Measurements from ENCODE around the gene CX3CR1. TPM values are rescaled to one million over a fixed set of nuclear protein-coding genes. Genes with fewer than 3 reads are reported as not detected.
"Not testable (repeated sequence)": the region's sequence is repeated elsewhere in the genome, so short reads cannot be mapped to it uniquely, and the experiment has no call there.

CX3CR1 gene
- 1 to 10 TPM in 1 of 2 experiments, under 1 TPM in 1; 0.41 to 3.7 TPM for total RNA-seq

DNA sequence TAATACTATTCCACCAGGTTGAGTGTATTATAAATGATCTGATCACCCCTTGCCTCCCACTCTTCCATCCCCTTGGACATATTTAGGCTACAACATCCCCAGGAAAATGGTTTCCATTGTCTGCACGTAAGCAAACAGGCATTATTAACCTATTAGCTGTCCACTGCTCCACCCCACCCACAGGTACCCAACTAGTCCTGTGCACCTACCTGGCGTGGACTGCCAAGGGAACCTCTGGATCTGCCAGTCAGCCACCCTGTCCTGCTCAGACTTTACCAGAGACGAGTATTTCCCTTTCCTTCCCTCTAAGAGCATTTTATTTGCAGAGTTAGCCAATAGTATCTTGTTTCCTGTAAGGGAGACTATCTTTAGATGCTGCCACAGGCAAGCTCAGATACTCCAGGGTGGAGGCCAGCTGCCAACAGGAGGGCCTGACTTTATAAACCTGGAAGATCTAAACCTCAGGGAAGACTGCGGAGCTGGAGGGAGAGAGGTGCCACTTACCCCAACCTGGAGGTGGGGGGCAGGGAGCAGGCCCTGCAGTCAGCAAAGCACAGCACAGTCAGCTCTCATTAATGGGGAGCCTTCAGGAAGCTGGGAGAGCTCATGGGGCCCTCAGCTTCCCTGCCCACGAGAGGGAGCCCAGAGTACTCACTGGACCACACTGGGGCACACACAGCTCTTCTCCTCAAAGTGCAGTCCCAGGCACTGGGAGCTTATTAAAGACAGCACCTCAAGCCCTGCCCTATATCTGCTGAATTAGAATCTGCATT, at the start of gene CX3CR1:
TSS of gene CX3CR1 (minus strand) at position 292 of the 773 bp plus-strand sequence. CDS start 13,527 bp downstream, outside the sequence.
- Mint-ChIP-seq H3K4me1 (peaks cover 46% of the 10 kb centered on the region), H3K9me3 (ENCODE audit: low read depth) (no peaks in the 10 kb centered on the region), H3K27ac (no peak within 1 kb of the TSS), H3K27me3 (peaks cover 21% of the 10 kb centered on the region), H3K36me3 (no peaks in the 10 kb centered on the region), H3K4me3 (no peak within 1 kb of the TSS)
- ATAC-seq (no peak), DNase-seq (no peak)
- CTCF ChIA-PET, result interaction anchor here (0.9 to 10.6 kb wide), 5 partner anchors 9 to 153 kb away, joined by 3 to 115 read pairs (median 5); no protein-coding TSS in a partner anchor

GRCh38 chr3:39329493-39329892, 49.7 kb upstream of the CX3CR1 start, which contains the start of gene CCR8:
CCR8 (plus strand) TSS chr3:39329709; CDS start chr3:39332332, 2,623 bp downstream.
- no peaks in the 10 kb centered on the region for H3K27me3 Mint-ChIP-seq
- DNase-seq (no peak), ATAC-seq (peak; percentile 31)
- H3K4me1 Mint-ChIP-seq, result peaks cover 71% of the 10 kb centered on the region
- CTCF ChIA-PET, result interaction anchor here (0.7 to 1.7 kb wide), 2 partner anchors 17 to 34 kb away, joined by 3 read pairs; no protein-coding TSS in a partner anchor
- peak within 1 kb of the TSS; percentile 60 for H3K4me3 Mint-ChIP-seq
- no peaks in the 10 kb centered on the region for H3K9me3 Mint-ChIP-seq (ENCODE audit: low read depth)
- peaks cover 21% of the 10 kb centered on the region for H3K36me3 Mint-ChIP-seq
- H3K27ac Mint-ChIP-seq, result peak within 1 kb of the TSS; percentile 70

DNA sequence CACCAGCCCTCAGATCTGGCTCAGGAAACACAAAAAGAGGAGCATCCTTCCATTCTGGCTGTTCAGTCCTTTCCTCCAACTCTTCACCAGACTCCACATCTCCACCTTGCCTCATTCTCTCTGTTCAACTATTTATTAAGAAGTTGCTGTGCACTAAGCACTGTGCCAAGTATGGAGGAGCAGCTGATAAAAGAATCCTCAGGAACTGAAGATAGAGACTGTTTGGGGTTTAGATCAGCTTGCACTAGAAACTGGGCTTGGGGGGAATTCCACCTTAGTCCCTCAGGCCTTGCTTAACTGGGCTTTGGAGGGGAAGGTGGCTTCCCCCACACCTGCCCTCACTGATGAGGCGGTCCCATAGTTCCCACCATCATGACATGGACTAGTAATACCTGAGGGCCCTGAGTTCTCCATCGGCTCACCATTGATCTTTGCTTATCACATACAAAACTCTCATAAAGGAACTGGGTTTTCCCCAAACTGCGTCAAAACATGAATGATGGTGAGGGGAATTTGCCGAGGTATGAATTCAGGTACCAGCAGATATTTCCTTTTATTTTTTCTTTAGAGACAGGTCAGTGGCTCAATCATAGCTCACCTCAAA, 48.0 kb upstream of the CX3CR1 start:
- CTCF ChIA-PET, result interaction anchor here (1.1 kb wide), 1 partner anchor 36 kb away, joined by 3 read pairs; no protein-coding TSS in a partner anchor
- Mint-ChIP-seq H3K4me3 (no peak overlapping the region), H3K9me3 (ENCODE audit: low read depth) (no peaks in the 10 kb centered on the region), H3K27ac (peak overlapping the region; percentile 72), H3K4me1 (peaks cover 77% of the 10 kb centered on the region), H3K27me3 (no peaks in the 10 kb centered on the region), H3K36me3 (peaks cover 17% of the 10 kb centered on the region)
- no peak for DNase-seq
- no peak for ATAC-seq

DNA sequence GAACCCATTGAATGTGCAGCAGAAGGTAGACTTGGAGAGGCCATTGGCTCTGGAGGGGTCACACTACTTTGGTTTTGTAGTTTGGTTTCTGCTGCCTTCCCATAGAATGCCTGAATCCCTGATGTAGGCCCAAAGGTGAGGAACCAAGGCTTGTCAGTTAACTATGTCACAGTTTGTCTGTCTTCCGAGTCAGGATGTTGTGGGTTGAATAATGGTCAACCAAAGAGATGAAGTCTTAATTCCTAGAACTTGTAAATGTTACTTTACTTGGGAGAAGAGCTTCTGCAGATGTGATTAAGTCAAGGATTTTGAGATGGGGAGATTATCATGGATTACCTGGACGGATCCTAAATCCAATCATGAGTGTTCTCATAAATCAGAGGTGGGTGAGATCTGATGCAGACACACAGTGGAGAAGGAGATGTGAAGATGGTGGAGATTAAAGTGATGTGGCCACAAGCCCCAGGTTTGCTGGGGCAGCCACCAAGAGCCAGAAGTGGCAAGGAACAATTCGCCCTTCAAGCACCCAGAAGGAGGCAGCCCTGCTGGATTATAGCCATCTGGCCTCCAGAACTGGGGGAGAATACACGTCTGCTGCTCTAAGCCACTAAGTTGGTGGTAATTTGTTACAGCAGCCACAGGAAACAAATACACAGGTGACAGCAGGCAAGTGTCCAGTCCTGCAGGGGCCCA, 47.4 kb upstream of the CX3CR1 start:
- Mint-ChIP-seq H3K27me3 (no peaks in the 10 kb centered on the region), H3K4me3 (peak overlapping the region; percentile 19), H3K9me3 (ENCODE audit: low read depth) (no peaks in the 10 kb centered on the region), H3K4me1 (peaks cover 75% of the 10 kb centered on the region), H3K36me3 (peaks cover 14% of the 10 kb centered on the region), H3K27ac (peak overlapping the region; percentile 72)
- CTCF ChIA-PET, result interaction anchor here (0.8 kb wide), 1 partner anchor 19 kb away, joined by 3 read pairs; no protein-coding TSS in a partner anchor
- peak; percentile 46 for DNase-seq
- ATAC-seq, result peak; percentile 34

- Mint-ChIP-seq H3K27me3 (peaks cover 6% of the 10 kb centered on the region), H3K9me3 (ENCODE audit: low read depth) (no peaks in the 10 kb centered on the region), H3K27ac (peak overlapping the region; percentile 38), H3K4me1 (peaks cover 82% of the 10 kb centered on the region), H3K4me3 (no peak overlapping the region), H3K36me3 (peaks cover 22% of the 10 kb centered on the region)
- ATAC-seq, result peak; percentile 26
- CTCF ChIA-PET, result interaction anchor here (0.8 kb wide), 1 partner anchor 20 kb away, joined by 3 read pairs; no protein-coding TSS in a partner anchor
- DNase-seq, result no peak
These were observed 45.4 kb upstream of the CX3CR1 start for GRCh38 chr3:39325236-39325635.

GRCh38 chr3:39323494-39323893, 43.7 kb upstream of the CX3CR1 start:
- no peak for DNase-seq
- no peak overlapping the region for H3K4me3 Mint-ChIP-seq
- H3K9me3 Mint-ChIP-seq (ENCODE audit: low read depth), result no peaks in the 10 kb centered on the region
- H3K27me3 Mint-ChIP-seq, result peaks cover 13% of the 10 kb centered on the region
- H3K36me3 Mint-ChIP-seq, result peaks cover 25% of the 10 kb centered on the region
- H3K27ac Mint-ChIP-seq, result peak overlapping the region; percentile 63
- H3K4me1 Mint-ChIP-seq, result peaks cover 72% of the 10 kb centered on the region
- CTCF ChIA-PET, result interaction anchor here (0.6 to 1.6 kb wide), 3 partner anchors 24 to 61 kb away, joined by 3 to 4 read pairs (median 3); no protein-coding TSS in a partner anchor
- no peak for ATAC-seq

- CTCF ChIA-PET, result interaction anchor here (0.8 to 1.6 kb wide), 3 partner anchors 35 to 62 kb away, joined by 3 read pairs; no protein-coding TSS in a partner anchor
- Mint-ChIP-seq H3K36me3 (peaks cover 23% of the 10 kb centered on the region), H3K27ac (peak overlapping the region; percentile 63), H3K4me1 (peaks cover 67% of the 10 kb centered on the region), H3K4me3 (no peak overlapping the region), H3K9me3 (ENCODE audit: low read depth) (no peaks in the 10 kb centered on the region), H3K27me3 (peaks cover 13% of the 10 kb centered on the region)
- no peak for ATAC-seq
- no peak for DNase-seq
These were observed 43.1 kb upstream of the CX3CR1 start for GRCh38 chr3:39322936-39323335.

- Mint-ChIP-seq H3K4me1 (peaks cover 60% of the 10 kb centered on the region), H3K27me3 (peaks cover 13% of the 10 kb centered on the region), H3K27ac (peak overlapping the region; percentile 62), H3K36me3 (peaks cover 27% of the 10 kb centered on the region)
- CTCF ChIA-PET, result interaction anchor here (0.8 to 1.0 kb wide), 3 partner anchors 56 to 62 kb away, joined by 3 to 4 read pairs (median 3); no protein-coding TSS in a partner anchor
- not testable (repeated sequence) for H3K9me3 Mint-ChIP-seq (ENCODE audit: low read depth); ATAC-seq; H3K4me3 Mint-ChIP-seq; DNase-seq
These were observed 42.4 kb upstream of the CX3CR1 start for GRCh38 chr3:39322209-39322715.

DNA sequence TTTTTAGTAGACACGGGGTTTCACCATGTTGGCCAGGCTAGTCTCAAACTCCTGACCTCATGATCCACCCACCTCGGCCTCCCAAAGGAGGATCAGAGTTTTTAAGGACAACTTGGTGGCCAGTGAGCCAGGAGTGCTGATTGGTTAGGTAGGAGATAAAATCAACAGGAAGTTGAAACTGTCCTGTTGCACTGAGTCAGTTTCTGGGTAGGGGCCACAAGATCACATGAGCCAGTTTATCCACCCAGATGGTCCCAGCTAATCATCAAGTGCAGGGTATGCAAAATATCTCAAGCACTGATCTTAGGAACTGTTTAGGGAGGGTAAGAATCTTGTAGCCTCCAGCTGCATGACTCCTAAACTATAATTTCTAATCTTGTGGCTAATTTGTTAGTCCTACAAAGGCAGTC, 41.7 kb upstream of the CX3CR1 start:
- DNase-seq, result peak; percentile 56
- CTCF ChIA-PET, result interaction anchor here (0.8 to 1.0 kb wide), 3 partner anchors 30 to 63 kb away, joined by 3 to 5 read pairs (median 4); no protein-coding TSS in a partner anchor
- H3K4me3 Mint-ChIP-seq; H3K9me3 Mint-ChIP-seq (ENCODE audit: low read depth): not testable (repeated sequence)
- H3K36me3 Mint-ChIP-seq, result peaks cover 29% of the 10 kb centered on the region
- ATAC-seq, result peak; percentile 69
- H3K27ac Mint-ChIP-seq, result peak overlapping the region; percentile 62
- peaks cover 53% of the 10 kb centered on the region for H3K4me1 Mint-ChIP-seq
- H3K27me3 Mint-ChIP-seq, result peaks cover 13% of the 10 kb centered on the region

DNA sequence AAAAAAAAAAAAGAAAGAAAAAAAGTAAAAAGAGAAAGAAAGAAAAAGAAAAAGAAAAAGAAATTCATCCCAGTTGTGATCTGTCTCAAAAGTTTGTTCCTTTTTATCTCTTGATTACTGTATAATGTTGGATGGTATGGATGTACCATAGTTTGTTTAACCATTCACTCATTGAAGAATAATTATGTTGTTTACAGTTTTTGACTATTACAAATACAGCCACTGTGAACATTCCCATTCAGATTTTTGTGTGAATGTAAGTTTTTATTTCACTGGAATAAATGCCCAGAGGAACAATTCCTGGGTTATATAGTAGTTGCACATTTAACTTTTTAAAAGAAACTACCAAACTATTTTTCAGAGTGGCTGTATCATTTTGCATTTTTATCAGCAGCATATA, 39.4 kb upstream of the CX3CR1 start:
- H3K4me1 Mint-ChIP-seq, result peaks cover 45% of the 10 kb centered on the region
- CTCF ChIA-PET, result interaction anchor here (0.9 to 1.2 kb wide), 2 partner anchors 31 to 59 kb away, joined by 3 to 4 read pairs; no protein-coding TSS in a partner anchor
- peaks cover 16% of the 10 kb centered on the region for H3K27me3 Mint-ChIP-seq
- H3K36me3 Mint-ChIP-seq, result peaks cover 35% of the 10 kb centered on the region
- no peak overlapping the region for H3K4me3 Mint-ChIP-seq
- no peak overlapping the region for H3K27ac Mint-ChIP-seq
- DNase-seq, result no peak
- ATAC-seq, result no peak
- H3K9me3 Mint-ChIP-seq (ENCODE audit: low read depth), result peaks cover 8% of the 10 kb centered on the region

DNA sequence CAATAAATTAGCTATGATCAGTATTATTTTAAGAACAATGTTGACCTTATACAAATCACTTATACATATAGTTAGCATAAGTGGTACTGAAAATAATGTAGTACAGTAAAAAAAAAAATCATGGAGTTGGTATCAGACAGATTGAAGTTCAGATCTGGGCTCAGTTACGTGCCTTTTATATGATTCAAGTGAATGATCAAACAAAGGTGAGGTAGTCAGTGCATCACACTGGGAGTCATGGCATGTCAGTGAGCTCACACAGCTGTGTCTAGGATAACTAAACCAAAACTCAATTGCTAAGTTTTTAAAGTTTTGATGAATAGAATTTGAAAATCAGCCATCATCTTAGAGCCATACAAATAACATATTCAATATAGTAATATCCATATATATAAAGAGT, 38.5 kb upstream of the CX3CR1 start:
- DNase-seq, result no peak
- peaks cover 18% of the 10 kb centered on the region for H3K27me3 Mint-ChIP-seq
- no peak overlapping the region for H3K4me3 Mint-ChIP-seq
- no peak for ATAC-seq
- H3K36me3 Mint-ChIP-seq, result peaks cover 38% of the 10 kb centered on the region
- peaks cover 40% of the 10 kb centered on the region for H3K4me1 Mint-ChIP-seq
- H3K27ac Mint-ChIP-seq, result no peak overlapping the region
- peaks cover 13% of the 10 kb centered on the region for H3K9me3 Mint-ChIP-seq (ENCODE audit: low read depth)
- CTCF ChIA-PET, result interaction anchor here (0.9 to 1.2 kb wide), 2 partner anchors 30 to 60 kb away, joined by 3 to 4 read pairs; no protein-coding TSS in a partner anchor

- Mint-ChIP-seq H3K27ac (no peak overlapping the region), H3K4me3 (no peak overlapping the region), H3K4me1 (peaks cover 33% of the 10 kb centered on the region), H3K9me3 (ENCODE audit: low read depth) (peaks cover 13% of the 10 kb centered on the region), H3K36me3 (peaks cover 36% of the 10 kb centered on the region), H3K27me3 (peaks cover 18% of the 10 kb centered on the region)
- DNase-seq, result no peak
- no peak for ATAC-seq
- CTCF ChIA-PET, result interaction anchor here (1.0 kb wide), 2 partner anchors 29 to 43 kb away, joined by 3 read pairs; no protein-coding TSS in a partner anchor
These were observed 37.8 kb upstream of the CX3CR1 start for GRCh38 chr3:39317571-39318169.
